GM12864 (cell line): ENCODE data around the gene VCL.
A peak's percentile ranks its signal among the peaks of the same experiment; 100 is the strongest.

Source experiments
- DNase-seq: peaks from one replicate; pipeline ENCODE4 v3.0.0-alpha.2; 2011; ENCODE audit warnings: low read depth
- H3K4me3 ChIP-seq: 2 replicates; pipeline ENCODE4 v1.5.1; 2011; ENCODE audit warnings: mild to moderate bottlenecking, low read depth, low read length, control low read depth
- CTCF ChIP-seq: IDR thresholded peaks from 2 replicates; pipeline ENCODE4 v1.5.1; 2011; ENCODE audit warnings: low read depth, mild to moderate bottlenecking, moderate library complexity, low read length, control low read depth, inconsistent platforms; ENCODE audit errors: missing control alignments

Gene VCL

GRCh38 chr10:74150204-74150989, 152.5 kb downstream of the VCL start, which contains the start of gene AP3M1:
AP3M1 (minus strand) TSS chr10:74150828; CDS start chr10:74138379, 12,449 bp downstream.
- DNase-seq, result no peak
- peak within 1 kb of the TSS; percentile 92 for H3K4me3 ChIP-seq
- TF ChIP-seq CTCF, result no peak

- TF ChIP-seq CTCF, result peak; percentile 35
- H3K4me3 ChIP-seq, result peak within 1 kb of the TSS; percentile 92
- peak; percentile 94 for DNase-seq
Observed at GRCh38 chr10:74150990-74151878, 153.3 kb downstream of the VCL start, which contains the start of gene ADK. ADK (plus strand) TSS chr10:74151221; CDS start chr10:74151279, 58 bp downstream.

GRCh38 chr10:74151879-74152722, 154.2 kb downstream of the VCL start:
- H3K4me3 ChIP-seq, result peak overlapping the region; percentile 92
- DNase-seq, result no peak
- TF ChIP-seq CTCF, result no peak

GRCh38 chr10:74153123-74153522, 155.2 kb downstream of the VCL start:
- peak overlapping the region; percentile 92; the same call in 1 of the 2 replicates for H3K4me3 ChIP-seq
- no peak for DNase-seq
- peak; percentile 16 for TF ChIP-seq CTCF

- DNase-seq, result no peak
- no peak overlapping the region; the same call in 1 of the 2 replicates for H3K4me3 ChIP-seq
- no peak for TF ChIP-seq CTCF
Observed at GRCh38 chr10:74153676-74154075, 155.8 kb downstream of the VCL start.

GRCh38 chr10:74156919-74157289, 159.0 kb downstream of the VCL start:
- TF ChIP-seq CTCF, result no peak
- no peak for DNase-seq
- no peak overlapping the region for H3K4me3 ChIP-seq
